T-helper 2 cell treated with Interferon-gamma antibody and Interleukin-4, amounts not matched to agents 100 ng/mL and 5 ng/mL, for 36 hours (primary cell): ENCODE results near the gene KDM2A. TPM values are rescaled to one million over a fixed set of nuclear protein-coding genes. Genes with fewer than 3 reads are reported as not detected.

Experiments used
- intact Hi-C: fragments of 100-400 bp; cut with micrococcal nuclease; formaldehyde crosslinking; loops from one replicate; pipeline ENCODE4 v1.15.1; 2023
- total RNA-seq: library from RNA; stranded (reverse); gene quantifications from 2 replicates; pipeline ENCODE4 v1.2.3, GENCODE V29; 2022

KDM2A gene
- total RNA-seq, 1 donor from 2014 or later: 97.8 TPM

DNA sequence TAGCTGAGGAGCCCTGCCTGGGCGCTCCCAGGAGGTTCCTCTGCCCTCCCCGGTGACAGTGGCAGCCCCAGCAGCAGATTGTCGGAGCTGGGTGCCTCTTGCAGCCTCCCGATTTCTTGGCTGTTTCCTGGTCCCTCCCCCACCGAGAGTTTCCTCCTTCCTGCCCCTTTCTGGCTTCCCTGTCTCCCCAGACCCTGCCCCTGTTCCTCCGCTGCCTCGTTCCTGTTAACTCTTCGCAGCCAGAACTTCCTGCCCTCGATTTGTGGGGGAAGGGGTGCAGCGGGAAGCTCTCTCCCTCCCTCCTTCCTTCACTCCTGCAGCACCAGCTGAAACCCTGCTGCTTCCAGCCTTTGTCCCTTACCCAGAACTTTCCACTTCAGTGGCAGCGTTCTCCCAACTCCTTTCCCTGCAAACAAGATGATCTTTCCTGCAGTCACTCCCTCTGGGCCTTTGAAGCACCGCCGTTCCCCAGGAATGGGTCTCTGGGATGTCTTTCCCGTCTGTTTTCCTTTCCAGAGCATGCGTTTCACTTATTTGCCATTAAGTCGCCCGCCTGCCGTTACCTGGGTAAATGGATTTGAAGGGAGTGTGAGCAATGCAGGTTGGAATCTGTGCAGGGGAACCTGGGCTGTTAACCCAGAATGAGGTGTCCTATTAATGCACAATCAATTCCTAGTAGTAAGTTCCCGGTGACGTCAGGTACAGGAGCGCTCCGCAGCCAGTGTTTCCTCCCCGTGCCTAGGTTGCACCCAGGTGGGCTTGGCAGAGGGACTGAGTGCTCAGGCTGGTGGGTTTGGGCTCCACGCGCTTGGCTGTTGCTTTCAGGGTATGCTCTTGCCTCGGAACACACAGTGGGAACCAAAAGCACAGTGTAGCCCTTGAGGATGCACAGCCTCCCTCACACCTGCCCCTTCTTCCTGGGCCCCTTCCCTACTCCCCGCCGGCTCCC is 151.5 kb downstream of the KDM2A start:
- intact Hi-C loops: no loop called here

- intact Hi-C loops: no loop called here
Observed at GRCh38 chr11:67271205-67271540, 152.1 kb downstream of the KDM2A start.

- intact Hi-C loops: no loop called here
Observed at GRCh38 chr11:67271541-67272284, 152.7 kb downstream of the KDM2A start.

DNA sequence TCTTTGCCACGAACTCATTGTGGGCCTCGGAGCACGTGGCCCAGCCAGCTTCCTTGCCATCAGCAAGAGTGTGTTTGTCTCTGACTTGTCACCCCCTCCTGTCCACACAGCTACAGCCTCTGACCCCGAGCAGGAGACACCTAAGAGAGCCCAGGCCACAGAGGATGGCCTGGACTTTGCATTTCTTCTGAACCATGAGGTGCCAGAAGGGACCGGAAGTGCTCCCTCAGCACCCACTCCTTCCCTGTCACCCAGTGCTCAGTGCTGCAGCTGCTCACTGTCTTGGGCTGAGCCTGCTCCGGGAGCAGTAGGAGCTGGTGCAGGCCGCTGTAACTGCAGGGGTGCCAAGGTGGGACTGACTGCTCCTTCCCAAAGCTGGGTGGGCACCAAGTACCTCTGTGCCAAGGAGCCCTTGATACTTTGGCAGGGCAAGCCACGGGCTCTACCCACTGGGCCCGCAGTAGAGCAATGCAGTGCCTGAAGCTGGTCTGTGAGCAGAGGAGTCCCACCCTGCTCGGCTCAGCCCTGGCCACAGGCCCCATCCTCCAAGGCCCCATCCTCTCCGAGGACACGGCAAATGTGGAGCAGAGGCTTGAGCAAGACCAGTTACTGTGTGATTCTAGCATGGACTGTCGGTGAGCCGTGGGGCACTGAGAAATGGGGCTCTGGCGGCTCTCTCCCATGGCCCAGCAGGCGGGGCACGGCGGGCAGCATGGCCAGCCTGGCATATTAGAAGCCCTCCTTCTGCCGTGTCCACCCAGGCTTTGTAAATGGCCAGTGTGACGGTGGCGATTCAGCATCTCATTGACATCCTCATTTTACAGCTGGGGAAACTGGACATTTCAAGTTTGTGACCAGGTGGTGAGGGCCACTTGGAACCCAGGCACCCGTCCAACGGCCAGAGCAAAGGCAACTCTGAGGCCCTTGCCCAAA is 153.5 kb downstream of the KDM2A start:
- intact Hi-C loops: no loop called here

GRCh38 chr11:67273260-67273990 is 154.4 kb downstream of the KDM2A start:
- intact Hi-C loops: no loop called here

- intact Hi-C loops: loop anchor here (5.0 kb wide), 1 partner anchor 33 kb away; no protein-coding TSS in a partner anchor
Observed at GRCh38 chr11:67274768-67275605, 155.9 kb downstream of the KDM2A start.

- intact Hi-C loops: loop anchor here (5.0 kb wide), 1 partner anchor 34 kb away; no protein-coding TSS in a partner anchor
Observed at GRCh38 chr11:67275606-67276409, 156.7 kb downstream of the KDM2A start.

DNA sequence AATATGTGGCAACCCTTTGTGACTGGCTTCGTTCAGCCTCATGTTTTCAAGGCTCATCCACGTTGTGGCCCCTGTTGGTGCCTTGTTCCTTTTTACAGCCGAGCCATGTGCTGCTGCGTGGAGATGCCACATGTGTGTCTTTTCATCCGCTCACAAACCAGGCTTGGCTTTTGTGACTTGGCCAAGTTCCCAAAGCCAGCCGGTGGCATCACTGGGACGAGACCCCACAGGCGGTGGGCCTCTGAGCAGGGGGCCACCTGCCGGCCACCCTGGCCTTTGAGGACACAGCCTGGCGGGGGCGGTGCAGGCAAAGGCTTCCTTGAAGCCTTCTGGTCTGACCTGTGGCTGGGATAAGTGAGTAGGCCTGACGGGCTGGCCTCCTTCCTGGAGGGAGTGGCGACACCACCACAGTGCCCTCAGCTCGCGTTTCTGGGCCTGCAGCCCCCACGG is 157.7 kb downstream of the KDM2A start:
- intact Hi-C loops: loop anchor here (1.0 to 5.0 kb wide), 3 partner anchors 9 to 35 kb away; no protein-coding TSS in a partner anchor

- intact Hi-C loops: loop anchor here (1.0 to 5.0 kb wide), 3 partner anchors 9 to 35 kb away; no protein-coding TSS in a partner anchor
Observed at GRCh38 chr11:67277231-67277961, 158.3 kb downstream of the KDM2A start.

GRCh38 chr11:67278135-67278938 is 159.3 kb downstream of the KDM2A start:
- intact Hi-C loops: loop anchor here (5.0 kb wide), 1 partner anchor 36 kb away; no protein-coding TSS in a partner anchor

DNA sequence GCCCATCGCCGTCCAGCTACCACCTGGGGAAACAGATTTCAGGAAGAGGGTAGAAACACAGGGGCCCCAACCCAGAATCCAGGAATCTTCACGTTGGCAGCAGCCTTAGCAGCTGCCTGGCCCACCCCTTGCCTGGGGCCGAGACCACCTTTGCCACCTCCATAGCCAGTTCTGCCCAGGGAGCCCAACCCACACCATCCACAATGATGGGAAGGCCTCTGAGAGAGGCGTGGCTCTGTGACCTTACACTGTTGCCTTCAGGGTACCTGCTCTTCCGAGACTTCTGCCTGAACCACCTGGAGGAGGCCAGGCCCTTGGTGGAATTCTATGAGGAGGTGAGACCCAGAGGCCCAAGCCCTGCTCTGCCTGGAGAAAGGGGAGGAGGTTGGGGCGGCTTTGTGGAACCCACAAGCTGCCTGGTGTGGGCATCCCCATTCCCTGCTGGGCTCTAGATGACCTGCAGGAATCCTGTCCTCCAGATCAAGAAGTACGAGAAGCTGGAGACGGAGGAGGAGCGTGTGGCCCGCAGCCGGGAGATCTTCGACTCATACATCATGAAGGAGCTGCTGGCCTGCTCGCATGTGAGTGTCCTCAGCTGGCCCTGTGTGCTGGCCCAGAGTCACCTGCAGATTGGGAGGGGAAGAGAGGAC is 160.0 kb downstream of the KDM2A start:
- intact Hi-C loops: loop anchor here (5.0 kb wide), 1 partner anchor 37 kb away; no protein-coding TSS in a partner anchor

- intact Hi-C loops: loop anchor here (5.0 kb wide), 1 partner anchor 37 kb away; no protein-coding TSS in a partner anchor
Observed at GRCh38 chr11:67279589-67280340, 160.7 kb downstream of the KDM2A start.

- intact Hi-C loops: no loop called here
Observed at GRCh38 chr11:67280341-67280787, 161.3 kb downstream of the KDM2A start.

GRCh38 chr11:67280788-67281551 is 161.9 kb downstream of the KDM2A start:
- intact Hi-C loops: no loop called here
